ENCODE measurements around the gene NBEA.

DNA sequence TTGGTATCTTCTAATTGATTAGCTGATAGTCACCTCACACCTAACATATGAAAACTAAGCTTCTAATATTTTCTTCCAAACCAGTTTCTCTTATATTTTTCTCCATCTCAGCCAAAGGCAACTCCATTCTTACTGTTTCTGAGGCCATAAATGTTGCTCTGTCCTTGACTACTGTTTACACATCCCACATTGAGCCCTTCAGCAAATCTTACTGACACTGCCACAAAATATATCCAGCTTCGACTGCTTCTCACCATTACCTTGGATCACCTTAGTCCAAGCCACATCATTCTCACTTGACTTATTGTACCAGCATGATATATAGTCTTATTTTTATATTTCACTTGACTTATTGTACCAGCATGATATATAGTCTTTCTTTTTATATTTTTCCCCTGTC is 412.8 kb downstream of the NBEA start:
- TF ChIP-seq CTCF (IDR thresholded peaks at IDR 0.05) = no peak
- TF ChIP-seq POLR2A (IDR thresholded peaks at IDR 0.05) = no peak

Data from thyroid gland (tissue), 4 donors.